ENCODE data around the gene BBLN.

BBLN gene

GRCh38 chr9:128208946-128209669, 49.0 kb downstream of the BBLN start:
- no peak for TF ChIP-seq CTCF (IDR thresholded peaks at IDR 0.05)

- no peak for TF ChIP-seq CTCF (IDR thresholded peaks at IDR 0.05)
These were observed 51.3 kb downstream of the BBLN start for GRCh38 chr9:128211186-128211980.

- TF ChIP-seq CTCF (IDR thresholded peaks at IDR 0.05), result no peak
These were observed 51.9 kb downstream of the BBLN start for GRCh38 chr9:128211981-128212281.

Measured in LNCAP (cell line).